ENCODE measurements around the gene CTSC.
A peak's percentile ranks its signal among the peaks of the same experiment; 100 is the strongest.

CTSC gene

DNA sequence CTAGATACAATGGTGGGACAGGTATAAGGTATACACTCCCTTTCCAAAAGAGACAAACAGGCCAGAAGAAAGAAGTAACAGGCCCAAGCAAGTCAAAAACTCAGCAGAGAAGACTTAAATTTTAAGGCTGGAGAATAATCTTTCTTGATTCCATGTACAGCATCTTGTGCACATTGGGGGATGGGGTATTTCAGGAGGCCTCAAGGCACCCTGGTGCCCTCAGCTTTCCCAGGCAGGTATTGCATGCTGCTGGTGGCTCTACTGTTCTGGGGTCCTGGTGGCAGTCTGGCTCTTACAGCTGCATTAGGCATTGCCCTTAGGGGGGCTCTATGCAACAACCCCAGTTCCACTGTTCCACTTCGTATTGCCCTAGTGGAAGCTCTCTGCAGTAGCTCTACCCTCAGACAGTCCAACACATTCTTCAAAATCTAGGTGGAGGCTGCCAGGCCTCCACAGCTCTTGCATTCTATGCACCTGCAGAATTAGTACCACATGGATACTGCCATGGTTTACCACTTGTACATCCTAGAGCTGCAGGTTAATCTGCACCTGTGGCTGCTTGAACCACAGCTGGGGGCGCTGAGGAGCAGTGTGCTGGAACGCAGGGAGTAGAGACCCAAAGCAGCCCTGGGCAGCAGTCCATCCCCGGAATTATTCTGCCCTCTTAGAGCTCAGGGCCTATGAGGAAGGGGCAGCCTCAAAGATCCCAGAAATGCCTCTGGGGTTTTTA, 4.2 kb upstream of the CTSC start:
- no peak overlapping the region for H3K27ac ChIP-seq
- TF ChIP-seq, protein P1, sequence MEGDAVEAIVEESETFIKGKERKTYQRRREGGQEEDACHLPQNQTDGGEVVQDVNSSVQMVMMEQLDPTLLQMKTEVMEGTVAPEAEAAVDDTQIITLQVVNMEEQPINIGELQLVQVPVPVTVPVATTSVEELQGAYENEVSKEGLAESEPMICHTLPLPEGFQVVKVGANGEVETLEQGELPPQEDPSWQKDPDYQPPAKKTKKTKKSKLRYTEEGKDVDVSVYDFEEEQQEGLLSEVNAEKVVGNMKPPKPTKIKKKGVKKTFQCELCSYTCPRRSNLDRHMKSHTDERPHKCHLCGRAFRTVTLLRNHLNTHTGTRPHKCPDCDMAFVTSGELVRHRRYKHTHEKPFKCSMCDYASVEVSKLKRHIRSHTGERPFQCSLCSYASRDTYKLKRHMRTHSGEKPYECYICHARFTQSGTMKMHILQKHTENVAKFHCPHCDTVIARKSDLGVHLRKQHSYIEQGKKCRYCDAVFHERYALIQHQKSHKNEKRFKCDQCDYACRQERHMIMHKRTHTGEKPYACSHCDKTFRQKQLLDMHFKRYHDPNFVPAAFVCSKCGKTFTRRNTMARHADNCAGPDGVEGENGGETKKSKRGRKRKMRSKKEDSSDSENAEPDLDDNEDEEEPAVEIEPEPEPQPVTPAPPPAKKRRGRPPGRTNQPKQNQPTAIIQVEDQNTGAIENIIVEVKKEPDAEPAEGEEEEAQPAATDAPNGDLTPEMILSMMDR (IDR thresholded peaks at IDR 0.05), result no peak
- no peak overlapping the region for H3K4me3 ChIP-seq
- no peak for DNase-seq (ENCODE audit: low spot score)

- TF ChIP-seq, protein P1 (IDR thresholded peaks at IDR 0.05), result no peak
- H3K4me3 ChIP-seq, result no peak overlapping the region
- no peak overlapping the region for H3K27ac ChIP-seq
- no peak for DNase-seq (ENCODE audit: low spot score)
Measured at GRCh38 chr11:88340366-88340935, 2.9 kb upstream of the CTSC start.

- Histone ChIP-seq H3K27ac (peak overlapping the region; percentile 55 to 86), H3K4me3 (peak overlapping the region; percentile 87)
- DNase-seq (ENCODE audit: low spot score), result no peak
- TF ChIP-seq, protein P1 (IDR thresholded peaks at IDR 0.05), result no peak
Measured at GRCh38 chr11:88337987-88338668, 592 bp upstream of the CTSC start.

- no peak for DNase-seq (ENCODE audit: low spot score)
- peak overlapping the region; percentile 49 for H3K4me3 ChIP-seq
- H3K27ac ChIP-seq, result no peak overlapping the region
- TF ChIP-seq, protein P1 (IDR thresholded peaks at IDR 0.05), result no peak
Measured at GRCh38 chr11:88335284-88335683, 2.3 kb downstream of the CTSC start.

GRCh38 chr11:88333862-88334261, 3.7 kb downstream of the CTSC start:
- DNase-seq (ENCODE audit: low spot score), result no peak
- TF ChIP-seq, protein P1 (IDR thresholded peaks at IDR 0.05), result no peak
- Histone ChIP-seq H3K27ac (no peak overlapping the region), H3K4me3 (peak overlapping the region; percentile 8)

- Histone ChIP-seq H3K4me3 (no peak overlapping the region), H3K27ac (no peak overlapping the region)
- TF ChIP-seq, protein P1 (IDR thresholded peaks at IDR 0.05), result no peak
- DNase-seq (ENCODE audit: low spot score), result no peak
Measured at GRCh38 chr11:88332851-88333250, 4.7 kb downstream of the CTSC start.

Measured in coronary artery (tissue), 2 donors.